ENCODE data around the gene GUCA1C.

The GUCA1C gene

DNA sequence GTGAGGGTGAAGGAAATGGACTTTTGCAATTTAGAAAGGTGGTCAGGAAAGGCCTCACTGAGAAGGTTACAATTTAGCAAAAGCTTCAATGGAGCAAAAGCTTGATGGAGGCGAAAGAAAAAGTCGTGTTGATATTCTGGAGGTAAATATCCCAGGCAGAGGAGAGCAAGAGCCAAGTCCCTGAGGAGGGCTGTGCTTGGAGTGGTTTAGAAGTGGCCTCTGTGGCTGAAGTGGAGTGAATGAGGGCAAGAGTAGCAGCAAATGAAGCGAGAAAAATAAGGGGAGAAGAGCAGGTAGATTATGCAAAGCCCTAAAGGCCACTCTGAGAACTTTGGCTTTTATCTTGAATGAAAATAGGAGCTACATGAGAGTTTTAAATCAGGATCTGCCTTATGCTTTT lies 54.1 kb downstream of the GUCA1C start:
- DNase-seq: no peak

DNA sequence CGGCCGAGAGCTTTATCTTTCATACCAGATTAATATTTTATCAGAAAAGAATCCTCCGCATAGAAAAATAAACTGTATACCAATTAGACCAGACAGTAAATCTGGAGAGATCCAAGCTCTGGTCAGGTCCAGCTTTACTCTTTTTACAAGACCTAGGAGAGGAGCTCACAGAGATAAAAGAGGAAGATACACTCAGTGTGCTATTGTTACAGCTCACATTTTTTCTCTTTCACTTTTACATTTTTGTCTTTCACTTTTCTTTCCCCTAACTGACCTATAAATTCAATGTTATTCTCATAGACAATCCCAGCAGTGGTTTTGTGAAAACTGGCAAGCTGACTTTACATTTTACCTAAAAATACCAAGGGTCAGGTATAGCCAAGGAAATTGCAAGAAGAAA lies 55.8 kb downstream of the GUCA1C start:
- no peak for DNase-seq

GRCh38 chr3:108894981-108895380 lies 58.7 kb downstream of the GUCA1C start:
- DNase-seq: no peak

DNA sequence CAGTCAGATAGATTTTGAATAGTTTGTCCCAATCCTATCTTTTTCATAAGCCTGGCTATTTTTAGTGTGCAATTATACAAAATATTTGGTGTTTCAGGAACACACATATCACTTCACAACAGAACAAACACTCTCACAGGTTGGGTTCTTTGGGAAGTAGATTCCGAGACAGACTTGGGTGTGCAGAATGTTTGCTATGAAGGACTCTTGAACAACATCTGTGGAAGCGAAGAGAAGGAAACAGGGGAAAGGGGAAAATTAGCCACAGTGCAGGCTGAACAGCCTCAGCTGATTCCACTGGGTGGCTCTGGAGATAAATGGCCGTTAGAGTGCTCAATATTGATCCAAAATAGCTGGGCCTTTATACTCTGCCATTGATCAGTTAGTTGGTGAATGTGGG lies 61.8 kb downstream of the GUCA1C start:
- DNase-seq: no peak

DNA sequence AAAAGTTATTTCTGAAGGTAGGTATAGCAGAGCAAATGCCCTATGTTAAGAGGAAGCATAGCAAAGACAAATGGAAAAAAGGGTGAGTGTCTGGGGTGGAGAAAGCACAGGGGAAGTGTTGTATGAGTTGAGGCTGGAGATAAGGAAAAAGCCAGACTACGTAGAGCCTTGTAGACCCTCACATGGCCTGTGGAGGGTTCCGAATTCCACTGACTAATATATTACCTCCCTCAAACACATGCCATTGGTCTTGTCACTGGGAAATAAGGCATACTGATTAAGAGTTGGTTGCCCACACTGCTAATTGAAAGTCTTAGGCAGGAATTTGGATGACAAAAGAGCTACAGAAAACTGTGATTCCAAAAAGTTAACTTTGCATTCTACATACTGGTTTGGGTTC lies 65.9 kb downstream of the GUCA1C start:
- DNase-seq: no peak

- no peak for DNase-seq
These were observed 66.6 kb downstream of the GUCA1C start for GRCh38 chr3:108887121-108887520.

DNA sequence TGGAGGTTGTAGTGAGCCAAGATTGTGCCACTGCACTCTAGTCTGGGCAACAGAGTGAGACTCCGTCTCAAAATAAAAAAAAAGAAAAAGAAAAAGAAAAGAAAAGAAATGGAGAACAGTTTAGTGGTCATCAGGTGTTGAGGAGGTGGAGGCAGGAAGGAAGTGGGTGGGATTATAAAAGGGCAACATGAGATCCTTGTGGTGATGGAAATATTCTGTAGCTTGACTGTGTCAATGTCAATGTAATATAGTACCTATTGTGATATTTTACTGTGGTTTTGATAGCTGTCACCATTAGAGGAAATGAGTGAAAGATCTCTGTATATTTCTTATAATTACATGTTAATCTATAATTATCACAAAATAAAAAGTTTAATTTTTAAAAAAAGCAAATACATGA lies 70.3 kb downstream of the GUCA1C start:
- no peak for DNase-seq

GRCh38 chr3:108882762-108883161 lies 70.9 kb downstream of the GUCA1C start:
- DNase-seq: no peak

- DNase-seq: no peak
These were observed 73.8 kb downstream of the GUCA1C start for GRCh38 chr3:108879915-108880314.

- no peak for DNase-seq
These were observed 75.8 kb downstream of the GUCA1C start for GRCh38 chr3:108877901-108878300.

- no peak for DNase-seq
These were observed 89.9 kb downstream of the GUCA1C start for GRCh38 chr3:108863799-108864135.

GRCh38 chr3:108862865-108863798 lies 90.5 kb downstream of the GUCA1C start:
- DNase-seq: no peak

DNA sequence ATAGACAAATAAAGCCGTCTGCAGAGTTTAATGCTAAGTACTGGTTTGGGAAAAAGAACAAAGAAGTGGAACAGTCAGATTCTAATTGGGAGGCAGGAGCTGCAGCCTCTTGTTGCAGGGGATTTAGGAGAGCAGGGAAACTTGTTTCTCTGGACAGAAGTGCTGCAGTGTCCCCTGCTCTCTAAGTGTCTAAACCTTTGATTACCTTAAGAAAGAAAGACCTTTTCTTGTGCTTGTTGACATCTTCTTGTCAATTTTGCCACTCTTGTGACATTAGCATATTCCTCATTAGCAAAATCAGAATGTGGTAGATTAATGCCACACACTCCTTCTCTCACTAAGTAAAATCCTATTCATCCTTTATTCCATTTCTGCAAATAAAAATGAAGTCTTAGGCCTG lies 92.3 kb downstream of the GUCA1C start:
- no peak for DNase-seq
